Measurements from ENCODE around the gene SRPK2. TPM values are rescaled to one million over a fixed set of nuclear protein-coding genes. Genes with fewer than 3 reads are reported as not detected.
"Not testable (repeated sequence)": the region's sequence is repeated elsewhere in the genome, so short reads cannot be mapped to it uniquely, and the experiment has no call there.

Gene SRPK2
- total RNA-seq, 4 donors from 2014 or later: 33.0 to 47.4 (median 42.8) TPM

GRCh38 chr7:105426606-105427146, 38.0 kb upstream of the SRPK2 start:
- Histone ChIP-seq H3K9me3 (no peaks in the 10 kb centered on the region), H3K4me1 (peaks cover 0 to 7% (median 2%) of the 10 kb centered on the region in 4 donors), H3K4me3 (no peak overlapping the region), H3K27me3 (no peaks in the 10 kb centered on the region), H3K27ac (replicated peaks in 1 of 4) (no peak overlapping the region), H3K36me3 (no peaks in the 10 kb centered on the region)
- TF ChIP-seq, protein P1, sequence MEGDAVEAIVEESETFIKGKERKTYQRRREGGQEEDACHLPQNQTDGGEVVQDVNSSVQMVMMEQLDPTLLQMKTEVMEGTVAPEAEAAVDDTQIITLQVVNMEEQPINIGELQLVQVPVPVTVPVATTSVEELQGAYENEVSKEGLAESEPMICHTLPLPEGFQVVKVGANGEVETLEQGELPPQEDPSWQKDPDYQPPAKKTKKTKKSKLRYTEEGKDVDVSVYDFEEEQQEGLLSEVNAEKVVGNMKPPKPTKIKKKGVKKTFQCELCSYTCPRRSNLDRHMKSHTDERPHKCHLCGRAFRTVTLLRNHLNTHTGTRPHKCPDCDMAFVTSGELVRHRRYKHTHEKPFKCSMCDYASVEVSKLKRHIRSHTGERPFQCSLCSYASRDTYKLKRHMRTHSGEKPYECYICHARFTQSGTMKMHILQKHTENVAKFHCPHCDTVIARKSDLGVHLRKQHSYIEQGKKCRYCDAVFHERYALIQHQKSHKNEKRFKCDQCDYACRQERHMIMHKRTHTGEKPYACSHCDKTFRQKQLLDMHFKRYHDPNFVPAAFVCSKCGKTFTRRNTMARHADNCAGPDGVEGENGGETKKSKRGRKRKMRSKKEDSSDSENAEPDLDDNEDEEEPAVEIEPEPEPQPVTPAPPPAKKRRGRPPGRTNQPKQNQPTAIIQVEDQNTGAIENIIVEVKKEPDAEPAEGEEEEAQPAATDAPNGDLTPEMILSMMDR (IDR thresholded peaks at IDR 0.05): no peak
- TF ChIP-seq EP300 (IDR thresholded peaks at IDR 0.05) (no peak), POLR2A (IDR thresholded peaks at IDR 0.05; ENCODE audit: low read depth) (no peak), POLR2AphosphoS5 (IDR thresholded peaks at IDR 0.05) (no peak)
- 81% methylated on average over 2 of the region's 2 CpGs for WGBS
- DNase-seq (ENCODE audit: extremely low spot score): no peak
- intact Hi-C loops (cut with DNase I): no loop called here

- 95% methylated on average over 2 of the region's 2 CpGs for WGBS
- Histone ChIP-seq H3K27me3 (no peaks in the 10 kb centered on the region), H3K36me3 (no peaks in the 10 kb centered on the region), H3K4me1 (no peaks in the 10 kb centered on the region), H3K4me3 (no peak overlapping the region), H3K27ac (replicated peaks in 1 of 4) (no peak overlapping the region), H3K9me3 (no peaks in the 10 kb centered on the region)
- intact Hi-C loops (cut with DNase I): no loop called here
- no peak for DNase-seq (ENCODE audit: extremely low spot score)
- TF ChIP-seq, protein P1 (IDR thresholded peaks at IDR 0.05): no peak
Observed at GRCh38 chr7:105423987-105424386, 35.3 kb upstream of the SRPK2 start.

GRCh38 chr7:105413887-105414437, 25.2 kb upstream of the SRPK2 start:
- intact Hi-C loops (cut with DNase I): no loop called here
- TF ChIP-seq EP300 (IDR thresholded peaks at IDR 0.05) (no peak), POLR2A (IDR thresholded peaks at IDR 0.05; ENCODE audit: low read depth) (no peak), POLR2AphosphoS5 (IDR thresholded peaks at IDR 0.05) (no peak)
- TF ChIP-seq, protein P1 (IDR thresholded peaks at IDR 0.05): no peak
- Histone ChIP-seq H3K9me3 (no peaks in the 10 kb centered on the region), H3K27ac (replicated peaks in 1 of 4) (no peak overlapping the region), H3K4me3 (no peak overlapping the region), H3K36me3 (no peaks in the 10 kb centered on the region), H3K27me3 (no peaks in the 10 kb centered on the region), H3K4me1 (no peaks in the 10 kb centered on the region)
- no peak for DNase-seq (ENCODE audit: extremely low spot score)
- WGBS: 64% methylated on average over 8 of the region's 8 CpGs

- H3K9me3 ChIP-seq; H3K36me3 ChIP-seq; intact Hi-C loops (cut with DNase I); H3K4me1 ChIP-seq; H3K4me3 ChIP-seq; H3K27me3 ChIP-seq; DNase-seq (ENCODE audit: extremely low spot score); H3K27ac ChIP-seq (replicated peaks in 1 of 4): not testable (repeated sequence)
- WGBS: 100% methylated on average over 4 of the region's 36 CpGs
Observed at GRCh38 chr7:105410774-105411173, 22.1 kb upstream of the SRPK2 start.

DNA sequence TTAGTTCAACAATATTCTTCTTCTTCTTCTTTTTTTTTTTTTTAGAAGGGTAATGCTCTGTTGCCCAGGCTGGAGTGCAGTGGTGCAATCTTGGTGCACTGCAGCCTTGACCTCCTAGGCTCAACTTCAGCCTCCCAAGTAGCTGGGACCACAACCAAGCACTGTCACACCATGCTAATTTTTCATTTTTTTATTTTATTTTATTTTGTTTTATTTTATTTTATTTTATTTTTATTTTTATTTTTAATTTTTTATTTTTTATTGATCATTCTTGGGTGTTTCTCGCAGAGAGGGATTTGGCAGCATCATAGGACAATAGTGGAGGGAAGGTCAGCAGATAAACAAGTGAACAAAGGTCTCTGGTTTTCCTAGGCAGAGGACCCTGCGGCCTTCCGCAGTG, 21.1 kb upstream of the SRPK2 start:
- 95% methylated on average over 3 of the region's 3 CpGs for WGBS
- DNase-seq (ENCODE audit: extremely low spot score); H3K4me3 ChIP-seq; H3K4me1 ChIP-seq; H3K36me3 ChIP-seq; H3K27me3 ChIP-seq; H3K9me3 ChIP-seq; intact Hi-C loops (cut with DNase I); H3K27ac ChIP-seq (replicated peaks in 1 of 4): not testable (repeated sequence)

- no peaks in the 10 kb centered on the region for H3K9me3 ChIP-seq
- no peak overlapping the region for H3K4me3 ChIP-seq
- 87% methylated on average over 5 of the region's 5 CpGs for WGBS
- TF ChIP-seq POLR2A (IDR thresholded peaks at IDR 0.05; ENCODE audit: low read depth): no peak
- no peak for TF ChIP-seq POLR2AphosphoS5 (IDR thresholded peaks at IDR 0.05)
- TF ChIP-seq, protein P1 (IDR thresholded peaks at IDR 0.05): no peak
- no peaks in the 10 kb centered on the region for H3K27me3 ChIP-seq
- no peaks in the 10 kb centered on the region for H3K4me1 ChIP-seq
- no peak overlapping the region for H3K27ac ChIP-seq (replicated peaks in 1 of 4)
- no peaks in the 10 kb centered on the region for H3K36me3 ChIP-seq
- no peak for DNase-seq (ENCODE audit: extremely low spot score)
- intact Hi-C loops (cut with DNase I): no loop called here
Observed at GRCh38 chr7:105408791-105409410, 20.2 kb upstream of the SRPK2 start.
